HepG2 (cell line): Measurements from ENCODE around the gene IFITM5. TPM values are rescaled to one million over a fixed set of nuclear protein-coding genes. Genes with fewer than 3 reads are reported as not detected.

Experiments
- ATAC-seq: fragments of 200-7000 bp; cut with Tn5 transposase; 3 replicates; pipeline ENCODE4 v1.9.1; 2020; ENCODE audit warnings: mild to moderate bottlenecking, moderate library complexity
- BruUV-seq: library from RNA; stranded (reverse); fragments of 400-500 nt; replicated peaks from 2 replicates; lab custom pipeline; 2021; lab: Mats Ljungman, UMichigan
- CTCF ChIA-PET: fragments of 300-600 bp; formaldehyde crosslinking; extraction: SDS; loops from one replicate; lab custom pipeline; 2021; ENCODE audit warnings: low total read pairs, inconsistent platforms, low intra/inter-chr PET ratio; lab: Yijun Ruan, JAX
- POLR2A ChIA-PET: fragments of 350-600 bp; sonication (Branson Sonifier 250); formaldehyde crosslinking; loops from one replicate; lab custom pipeline; 2020; ENCODE audit warnings: antibody characterized with exemption, inconsistent platforms; lab: Yijun Ruan, JAX
- DNase-seq: peaks from one replicate; pipeline ENCODE4 v3.0.0-alpha.2; 2015; ENCODE audit warnings: low spot score
- FAIRE-seq: peaks from 3 replicates; lab custom pipeline; 2011; peaks lifted over from hg19 to GRCh38; lab: Jason Lieb, UNC
- H2AFZ ChIP-seq: one replicate; pipeline ENCODE4 v1.6.1; 2011; ENCODE audit warnings: low read length, inconsistent platforms
- H3K27ac ChIP-seq: fragments of 300-600 bp; 3 replicates; pipeline ENCODE4 v1.8.0; 2011; ENCODE audit warnings: mixed run types, mild to moderate bottlenecking, mixed read lengths, low read length, inconsistent platforms; ENCODE audit not compliant: insufficient read depth; ENCODE audit errors: extremely low read length
- H3K27me3 ChIP-seq, 2 experiments: fragments of 200-600 bp in 1 of 2; 2 replicates in 1 of 2; 3 replicates in 1 of 2; pipeline versions ENCODE4 v1.6.0 to v1.8.0; 2011; ENCODE audit warnings: low read length in 2 of 2, mild to moderate bottlenecking in 2 of 2, moderate library complexity in 2 of 2, inconsistent platforms in 1 of 2; ENCODE audit not compliant: insufficient read depth in 2 of 2, control insufficient read depth in 1 of 2
- H3K36me3 ChIP-seq, 2 experiments: fragments of 200-600 bp in 1 of 2; replicated peaks in 1 of 2; 2 replicates in 1 of 2; 3 replicates in 1 of 2; pipeline versions ENCODE4 v1.5.1 to v1.8.0; 2011; ENCODE audit warnings: low read length in 2 of 2, inconsistent platforms in 1 of 2; ENCODE audit not compliant: insufficient read depth in 2 of 2, control insufficient read depth in 1 of 2
- H3K4me1 ChIP-seq: 2 replicates; pipeline ENCODE4 v1.5.1; 2012; ENCODE audit warnings: low read length, inconsistent platforms; ENCODE audit not compliant: insufficient read depth
- H3K4me2 ChIP-seq: 2 replicates; pipeline ENCODE4 v1.6.0; 2011; ENCODE audit warnings: low read depth, low read length, inconsistent platforms
- H3K4me3 ChIP-seq, 3 experiments: fragments of 200-600 bp in 1 of 3; sonication (generic), shearing (Covaris generic) in 1 of 3; replicated peaks in 1 of 3; 2 replicates each; pipeline ENCODE4 v1.5.1; 2011 to 2016; ENCODE audit warnings: low read length in 3 of 3, inconsistent platforms in 2 of 3, low read depth in 2 of 3, mild to moderate bottlenecking in 2 of 3, control low read depth in 1 of 3, mixed read lengths in 1 of 3; ENCODE audit not compliant: insufficient read depth in 1 of 3
- H3K79me2 ChIP-seq: one replicate; pipeline ENCODE4 v1.6.1; 2011; ENCODE audit warnings: low read length, inconsistent platforms; ENCODE audit not compliant: insufficient read depth
- H3K9ac ChIP-seq: 2 replicates; pipeline ENCODE4 v1.6.0; 2011; ENCODE audit warnings: mild to moderate bottlenecking, low read depth, low read length, inconsistent platforms; ENCODE audit not compliant: insufficient read depth
- H3K9me3 ChIP-seq: 2 replicates; pipeline ENCODE4 v1.5.1; 2012; ENCODE audit warnings: mild to moderate bottlenecking, low read length
- H4K20me1 ChIP-seq: 2 replicates; pipeline ENCODE4 v1.6.0; 2011; ENCODE audit warnings: inconsistent platforms, mild to moderate bottlenecking, low read length, moderate library complexity; ENCODE audit not compliant: insufficient read depth
- ESRRA ChIP-seq: sonication (generic); formaldehyde crosslinking; IDR thresholded peaks from 2 replicates; pipeline ENCODE4 v1.5.1; 2020; ENCODE audit warnings: mild to moderate bottlenecking, low read depth, missing genetic modification reagents
- IKZF1 ChIP-seq: fragments of 450-650 bp; IDR thresholded peaks from 2 replicates; pipeline ENCODE4 v1.7.1; 2016
- MAFG ChIP-seq: sonication (generic); formaldehyde crosslinking; IDR thresholded peaks from 2 replicates; pipeline ENCODE4 v1.5.1; 2020; ENCODE audit warnings: mild to moderate bottlenecking, missing genetic modification reagents
- MATR3 ChIP-seq: sonication (generic); formaldehyde crosslinking; IDR thresholded peaks from 2 replicates; pipeline ENCODE4 v1.4.0; 2020; ENCODE audit warnings: missing genetic modification reagents
- NR2F6 ChIP-seq, 2 experiments: IDR thresholded peaks; 2 replicates each; pipeline ENCODE4 v1.6.1; 2016; ENCODE audit warnings: antibody characterized with exemption in 1 of 2, mild to moderate bottlenecking in 1 of 2
- SRY ChIP-seq: sonication (generic); formaldehyde crosslinking; IDR thresholded peaks from 2 replicates; pipeline ENCODE4 v1.8.0; 2022; ENCODE audit warnings: mild to moderate bottlenecking, missing genetic modification reagents
- ZFP37 ChIP-seq: sonication (generic); formaldehyde crosslinking; IDR thresholded peaks from 2 replicates; pipeline ENCODE4 v1.4.0; 2020; ENCODE audit warnings: missing genetic modification reagents, borderline replicate concordance
- ZNF432 ChIP-seq: sonication (generic); formaldehyde crosslinking; IDR thresholded peaks from 2 replicates; pipeline ENCODE4 v1.5.0; 2020; ENCODE audit warnings: missing genetic modification reagents, mild to moderate bottlenecking, borderline replicate concordance
- ZNF577 ChIP-seq: sonication (generic); formaldehyde crosslinking; IDR thresholded peaks from 2 replicates; pipeline ENCODE4 v1.4.0; 2020; ENCODE audit warnings: mild to moderate bottlenecking, low read depth, missing genetic modification reagents, borderline replicate concordance
- ZNF703 ChIP-seq: sonication (generic); formaldehyde crosslinking; IDR thresholded peaks from 2 replicates; pipeline ENCODE4 v1.5.1; 2020; ENCODE audit warnings: missing genetic modification reagents, mild to moderate bottlenecking, moderate library complexity, borderline replicate concordance
- ZNF761 ChIP-seq: sonication (generic); formaldehyde crosslinking; conservative IDR thresholded peaks from 2 replicates; pipeline ENCODE4 v1.4.0; 2020; ENCODE audit warnings: mild to moderate bottlenecking, missing genetic modification reagents
- ZNF773 ChIP-seq: sonication (generic); formaldehyde crosslinking; IDR thresholded peaks from 2 replicates; pipeline ENCODE4 v1.4.0; 2020; ENCODE audit warnings: missing genetic modification reagents, borderline replicate concordance
- ZSCAN21 ChIP-seq: sonication (generic); formaldehyde crosslinking; IDR thresholded peaks from 2 replicates; pipeline ENCODE4 v1.8.0; 2022; ENCODE audit warnings: mild to moderate bottlenecking, missing genetic modification reagents, moderate library complexity, borderline replicate concordance
- in situ Hi-C: cut with HindIII; loops from 2 replicates; pipeline ENCODE4 v1.10.0; 2017; ENCODE audit warnings: low pct_unique_long_range_greater_than_20kb; ENCODE audit not compliant: extremely low pct_ligation_motif_present
- intact Hi-C: fragments of 100-400 bp; cut with micrococcal nuclease; formaldehyde crosslinking; loops from one replicate; pipeline ENCODE4 v1.10.0; 2022; ENCODE audit not compliant: unreplicated experiment
- polyA plus RNA-seq, 8 experiments: library from polyadenylated mRNA; depleted of rRNA in 3 of 8; stranded (reverse) in 7 of 8; unstranded in 1 of 8; fragments of >200 nt; fragmentation: Illumina TruSeq in 4 of 8; extraction: Trizol in 4 of 8; gene quantifications; 2 replicates each; pipeline versions ENCODE4 v1.2.1 to v1.2.3, GENCODE V29; 2011 to 2016; ENCODE audit warnings: low read depth in 4 of 8, missing spikeins in 1 of 8, mixed read lengths in 1 of 8; ENCODE audit not compliant: insufficient read depth in 1 of 8
- total RNA-seq, 5 experiments: library from RNA; depleted of rRNA; stranded (reverse); fragments of >200 nt; fragmentation: Illumina TruSeq; extraction: Trizol; gene quantifications; 2 replicates each; pipeline ENCODE4 v1.2.3, GENCODE V29; 2016; ENCODE audit warnings: low read depth in 1 of 5
- TF ChIP-seq, protein P1 (sequence below): IDR thresholded peaks from 2 replicates; pipeline ENCODE4 v1.4.0; 2020; ENCODE audit warnings: mild to moderate bottlenecking, missing genetic modification reagents
- TF ChIP-seq, protein P2 (sequence below): sonication (generic); formaldehyde crosslinking; IDR thresholded peaks from 2 replicates; pipeline ENCODE4 v1.8.1; 2023; ENCODE audit warnings: mild to moderate bottlenecking, missing genetic modification reagents
- TF ChIP-seq, protein P3 (sequence below): IDR thresholded peaks from 2 replicates; pipeline ENCODE4 v1.6.1; 2016
- TF ChIP-seq, protein P4 (sequence below): sonication (generic); formaldehyde crosslinking; IDR thresholded peaks from 2 replicates; pipeline ENCODE4 v1.5.0; 2020; ENCODE audit warnings: mild to moderate bottlenecking, missing genetic modification reagents
- TF ChIP-seq, protein P5 (sequence below): IDR thresholded peaks from 2 replicates; pipeline ENCODE4 v1.6.1; 2016; ENCODE audit warnings: mild to moderate bottlenecking, missing biosample characterization, missing genetic modification reagents

Gene IFITM5
- total and polyA plus RNA-seq, 2 of the 13 experiments (the other 11 are each of a cell fraction or from before 2014, with no cell fraction given): not detected

DNA sequence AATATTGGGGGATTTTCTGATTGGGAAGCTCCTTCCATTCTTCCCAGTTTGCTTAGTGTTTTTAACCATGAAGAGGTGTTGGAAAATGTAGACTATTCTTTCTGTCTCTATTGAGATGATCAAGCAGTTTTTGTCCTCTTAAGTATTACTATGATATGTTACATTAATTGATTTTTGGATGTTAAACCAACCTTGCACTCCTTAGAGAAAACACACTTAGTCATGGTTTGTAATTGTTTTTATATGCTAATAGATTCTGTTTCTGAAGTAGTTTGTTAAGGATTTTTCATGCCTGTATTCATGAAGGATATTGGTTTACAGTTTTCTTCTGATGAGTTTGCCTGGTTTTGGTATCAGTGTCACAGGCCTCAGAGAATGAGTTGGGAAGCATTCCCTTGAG is 23.1 kb downstream of the IFITM5 start:
- H3K36me3 ChIP-seq: no peaks in the 10 kb centered on the region
- CTCF ChIA-PET: no interaction called here
- no peaks in the 10 kb centered on the region for H3K9me3 ChIP-seq
- in situ Hi-C loops: no loop called here
- FAIRE-seq (no peak), DNase-seq (no peak), ATAC-seq (no peak)
- H2AFZ ChIP-seq: no peak overlapping the region
- H3K4me3 ChIP-seq: no peak overlapping the region
- no peak overlapping the region for H3K27ac ChIP-seq
- no peaks in the 10 kb centered on the region for H3K79me2 ChIP-seq
- H3K27me3 ChIP-seq: peaks cover 4 to 45% of the 10 kb centered on the region in 2 experiments; a peak in 4 of 5 replicates
- intact Hi-C loops: no loop called here
- POLR2A ChIA-PET: no interaction called here
- H3K9ac ChIP-seq: no peak overlapping the region
- H3K4me2 ChIP-seq: no peak overlapping the region
- BruUV-seq: no TSS peak
- peaks cover 15% of the 10 kb centered on the region for H3K4me1 ChIP-seq
- no peaks in the 10 kb centered on the region for H4K20me1 ChIP-seq
- TF ChIP-seq NR2F6 (IDR thresholded peaks at IDR 0.05): no peak
- no peak for TF ChIP-seq NR2F6 (CRISPR knock-in tag; IDR thresholded peaks at IDR 0.05)
- TF ChIP-seq ZNF432 (CRISPR knock-in tag): no peak
- TF ChIP-seq, protein P1, sequence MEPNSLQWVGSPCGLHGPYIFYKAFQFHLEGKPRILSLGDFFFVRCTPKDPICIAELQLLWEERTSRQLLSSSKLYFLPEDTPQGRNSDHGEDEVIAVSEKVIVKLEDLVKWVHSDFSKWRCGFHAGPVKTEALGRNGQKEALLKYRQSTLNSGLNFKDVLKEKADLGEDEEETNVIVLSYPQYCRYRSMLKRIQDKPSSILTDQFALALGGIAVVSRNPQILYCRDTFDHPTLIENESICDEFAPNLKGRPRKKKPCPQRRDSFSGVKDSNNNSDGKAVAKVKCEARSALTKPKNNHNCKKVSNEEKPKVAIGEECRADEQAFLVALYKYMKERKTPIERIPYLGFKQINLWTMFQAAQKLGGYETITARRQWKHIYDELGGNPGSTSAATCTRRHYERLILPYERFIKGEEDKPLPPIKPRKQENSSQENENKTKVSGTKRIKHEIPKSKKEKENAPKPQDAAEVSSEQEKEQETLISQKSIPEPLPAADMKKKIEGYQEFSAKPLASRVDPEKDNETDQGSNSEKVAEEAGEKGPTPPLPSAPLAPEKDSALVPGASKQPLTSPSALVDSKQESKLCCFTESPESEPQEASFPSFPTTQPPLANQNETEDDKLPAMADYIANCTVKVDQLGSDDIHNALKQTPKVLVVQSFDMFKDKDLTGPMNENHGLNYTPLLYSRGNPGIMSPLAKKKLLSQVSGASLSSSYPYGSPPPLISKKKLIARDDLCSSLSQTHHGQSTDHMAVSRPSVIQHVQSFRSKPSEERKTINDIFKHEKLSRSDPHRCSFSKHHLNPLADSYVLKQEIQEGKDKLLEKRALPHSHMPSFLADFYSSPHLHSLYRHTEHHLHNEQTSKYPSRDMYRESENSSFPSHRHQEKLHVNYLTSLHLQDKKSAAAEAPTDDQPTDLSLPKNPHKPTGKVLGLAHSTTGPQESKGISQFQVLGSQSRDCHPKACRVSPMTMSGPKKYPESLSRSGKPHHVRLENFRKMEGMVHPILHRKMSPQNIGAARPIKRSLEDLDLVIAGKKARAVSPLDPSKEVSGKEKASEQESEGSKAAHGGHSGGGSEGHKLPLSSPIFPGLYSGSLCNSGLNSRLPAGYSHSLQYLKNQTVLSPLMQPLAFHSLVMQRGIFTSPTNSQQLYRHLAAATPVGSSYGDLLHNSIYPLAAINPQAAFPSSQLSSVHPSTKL (CRISPR knock-in tag): no peak
- TF ChIP-seq IKZF1: no peak
- TF ChIP-seq ZFP37 (CRISPR knock-in tag): no peak
- TF ChIP-seq ZNF773 (CRISPR knock-in tag): no peak
- no peak for TF ChIP-seq ZNF703
- TF ChIP-seq ESRRA (CRISPR knock-in tag): no peak
- TF ChIP-seq, protein P2, sequence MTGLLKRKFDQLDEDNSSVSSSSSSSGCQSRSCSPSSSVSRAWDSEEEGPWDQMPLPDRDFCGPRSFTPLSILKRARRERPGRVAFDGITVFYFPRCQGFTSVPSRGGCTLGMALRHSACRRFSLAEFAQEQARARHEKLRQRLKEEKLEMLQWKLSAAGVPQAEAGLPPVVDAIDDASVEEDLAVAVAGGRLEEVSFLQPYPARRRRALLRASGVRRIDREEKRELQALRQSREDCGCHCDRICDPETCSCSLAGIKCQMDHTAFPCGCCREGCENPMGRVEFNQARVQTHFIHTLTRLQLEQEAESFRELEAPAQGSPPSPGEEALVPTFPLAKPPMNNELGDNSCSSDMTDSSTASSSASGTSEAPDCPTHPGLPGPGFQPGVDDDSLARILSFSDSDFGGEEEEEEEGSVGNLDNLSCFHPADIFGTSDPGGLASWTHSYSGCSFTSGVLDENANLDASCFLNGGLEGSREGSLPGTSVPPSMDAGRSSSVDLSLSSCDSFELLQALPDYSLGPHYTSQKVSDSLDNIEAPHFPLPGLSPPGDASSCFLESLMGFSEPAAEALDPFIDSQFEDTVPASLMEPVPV (CRISPR knock-in tag): no peak
- no peak for TF ChIP-seq SRY (CRISPR knock-in tag)
- TF ChIP-seq, protein P3, sequence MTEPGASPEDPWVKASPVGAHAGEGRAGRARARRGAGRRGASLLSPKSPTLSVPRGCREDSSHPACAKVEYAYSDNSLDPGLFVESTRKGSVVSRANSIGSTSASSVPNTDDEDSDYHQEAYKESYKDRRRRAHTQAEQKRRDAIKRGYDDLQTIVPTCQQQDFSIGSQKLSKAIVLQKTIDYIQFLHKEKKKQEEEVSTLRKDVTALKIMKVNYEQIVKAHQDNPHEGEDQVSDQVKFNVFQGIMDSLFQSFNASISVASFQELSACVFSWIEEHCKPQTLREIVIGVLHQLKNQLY (CRISPR knock-in tag): no peak
- TF ChIP-seq, protein P4, sequence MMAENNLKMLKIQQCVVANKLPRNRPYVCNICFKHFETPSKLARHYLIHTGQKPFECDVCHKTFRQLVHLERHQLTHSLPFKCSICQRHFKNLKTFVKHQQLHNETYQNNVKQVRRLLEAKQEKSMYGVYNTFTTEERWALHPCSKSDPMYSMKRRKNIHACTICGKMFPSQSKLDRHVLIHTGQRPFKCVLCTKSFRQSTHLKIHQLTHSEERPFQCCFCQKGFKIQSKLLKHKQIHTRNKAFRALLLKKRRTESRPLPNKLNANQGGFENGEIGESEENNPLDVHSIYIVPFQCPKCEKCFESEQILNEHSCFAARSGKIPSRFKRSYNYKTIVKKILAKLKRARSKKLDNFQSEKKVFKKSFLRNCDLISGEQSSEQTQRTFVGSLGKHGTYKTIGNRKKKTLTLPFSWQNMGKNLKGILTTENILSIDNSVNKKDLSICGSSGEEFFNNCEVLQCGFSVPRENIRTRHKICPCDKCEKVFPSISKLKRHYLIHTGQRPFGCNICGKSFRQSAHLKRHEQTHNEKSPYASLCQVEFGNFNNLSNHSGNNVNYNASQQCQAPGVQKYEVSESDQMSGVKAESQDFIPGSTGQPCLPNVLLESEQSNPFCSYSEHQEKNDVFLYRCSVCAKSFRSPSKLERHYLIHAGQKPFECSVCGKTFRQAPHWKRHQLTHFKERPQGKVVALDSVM (CRISPR knock-in tag): no peak
- TF ChIP-seq ZNF761: no peak
- no peak for TF ChIP-seq MAFG (CRISPR knock-in tag)
- no peak for TF ChIP-seq ZSCAN21
- TF ChIP-seq, protein P5, sequence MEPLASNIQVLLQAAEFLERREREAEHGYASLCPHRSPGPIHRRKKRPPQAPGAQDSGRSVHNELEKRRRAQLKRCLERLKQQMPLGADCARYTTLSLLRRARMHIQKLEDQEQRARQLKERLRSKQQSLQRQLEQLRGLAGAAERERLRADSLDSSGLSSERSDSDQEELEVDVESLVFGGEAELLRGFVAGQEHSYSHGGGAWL (CRISPR knock-in tag): no peak
- no peak for TF ChIP-seq ZNF577 (CRISPR knock-in tag)
- no peak for TF ChIP-seq MATR3
